GM18519 (cell line): ENCODE results near the gene CREBZF.
"Not testable (repeated sequence)": the region's sequence is repeated elsewhere in the genome, so short reads cannot be mapped to it uniquely, and the experiment has no call there.

ENCODE experiments used
- ATAC-seq: cut with Tn5 transposase; IDR thresholded peaks from one replicate; pipeline ENCODE4 v1.9.1; 2021; ENCODE audit warnings: mild to moderate bottlenecking, moderate library complexity; ENCODE audit not compliant: unreplicated experiment, low FRiP score

The CREBZF gene

GRCh38 chr11:85672105-85672902 is 7.4 kb upstream of the CREBZF start:
- ATAC-seq: no peak

GRCh38 chr11:85670949-85671663 is 6.2 kb upstream of the CREBZF start:
- not testable (repeated sequence) for ATAC-seq

GRCh38 chr11:85668157-85668556 is 3.2 kb upstream of the CREBZF start:
- no peak for ATAC-seq

- no peak for ATAC-seq
These were observed 1.8 kb upstream of the CREBZF start for GRCh38 chr11:85666687-85667086.

GRCh38 chr11:85665733-85666132 is 804 bp upstream of the CREBZF start:
- ATAC-seq: no peak

- ATAC-seq: peak; percentile 52
These were observed 945 bp downstream of the CREBZF start for GRCh38 chr11:85663753-85664614.

GRCh38 chr11:85663080-85663752 is 1.7 kb downstream of the CREBZF start:
- no peak for ATAC-seq

- no peak for ATAC-seq
These were observed 2.8 kb downstream of the CREBZF start for GRCh38 chr11:85661972-85662664.

- ATAC-seq: no peak
These were observed 6.7 kb downstream of the CREBZF start for GRCh38 chr11:85658180-85658579.

- no peak for ATAC-seq
These were observed 8.2 kb downstream of the CREBZF start for GRCh38 chr11:85656777-85657176.

- not testable (repeated sequence) for ATAC-seq
These were observed 10.6 kb downstream of the CREBZF start for GRCh38 chr11:85654343-85654742.

GRCh38 chr11:85652786-85653447 is 12.0 kb downstream of the CREBZF start:
- no peak for ATAC-seq

GRCh38 chr11:85651118-85651517 is 13.8 kb downstream of the CREBZF start:
- no peak for ATAC-seq

GRCh38 chr11:85647604-85648299 is 17.2 kb downstream of the CREBZF start, which contains the start of gene TMEM126A:
TSS of gene TMEM126A (plus strand) at chr11:85647967. CDS start at chr11:85650256, 2,289 bp downstream.
- ATAC-seq: peak; percentile 98

- ATAC-seq: no peak
These were observed 17.9 kb downstream of the CREBZF start for GRCh38 chr11:85647078-85647477.

- ATAC-seq: no peak
These were observed 21.7 kb downstream of the CREBZF start for GRCh38 chr11:85643191-85643614.

- ATAC-seq: no peak
These were observed 30.2 kb downstream of the CREBZF start for GRCh38 chr11:85634747-85635146.

- ATAC-seq: no peak
These were observed 36.1 kb downstream of the CREBZF start for GRCh38 chr11:85628771-85629341.
